Type B pancreatic cell (in vitro differentiated cells): ENCODE results near the gene PROCA1. TPM values are rescaled to one million over a fixed set of nuclear protein-coding genes. Genes with fewer than 3 reads are reported as not detected.

Experiments used
- DNase-seq: peaks from one replicate; pipeline ENCODE4 v3.0.0; 2021; ENCODE audit warnings: mixed read lengths; ENCODE audit not compliant: unreplicated experiment; ENCODE audit errors: extremely low spot score
- H3K27ac Mint-ChIP-seq: 2 replicates; pipeline ENCODE4 v1.8.0; 2021; ENCODE audit warnings: mild to moderate bottlenecking, mixed read lengths
- H3K27me3 Mint-ChIP-seq: 2 replicates; pipeline ENCODE4 v1.8.0; 2021; ENCODE audit warnings: mixed read lengths
- H3K36me3 Mint-ChIP-seq: 2 replicates; pipeline ENCODE4 v1.8.0; 2021; ENCODE audit warnings: mixed read lengths
- H3K4me1 Mint-ChIP-seq: one replicate; pipeline ENCODE4 v1.8.0; 2021; ENCODE audit warnings: mixed read lengths; ENCODE audit not compliant: unreplicated experiment
- H3K4me3 Mint-ChIP-seq: 2 replicates; pipeline ENCODE4 v1.8.0; 2021; ENCODE audit warnings: mild to moderate bottlenecking, mixed read lengths
- H3K9me3 Mint-ChIP-seq: 2 replicates; pipeline ENCODE4 v1.8.0; 2021; ENCODE audit warnings: mixed read lengths
- CTCF ChIP-seq: fragments of 200-600 bp; sonication (generic); conservative IDR thresholded peaks from 2 replicates; pipeline ENCODE4 v1.5.0; 2021; ENCODE audit warnings: antibody characterized with exemption, mild to moderate bottlenecking
- total RNA-seq: library from RNA; stranded (reverse); gene quantifications from 2 replicates; pipeline ENCODE4 v1.2.1, GENCODE V29; 2021; ENCODE audit warnings: low replicate concordance

PROCA1 gene
- total RNA-seq, 1 donor from 2014 or later: 9.2 TPM

- Mint-ChIP-seq H3K9me3 (no peaks in the 10 kb centered on the region), H3K4me1 (peaks cover 4% of the 10 kb centered on the region), H3K4me3 (peak overlapping the region; percentile 95), H3K27ac (peak overlapping the region; percentile 98), H3K27me3 (no peaks in the 10 kb centered on the region), H3K36me3 (peaks cover 3% of the 10 kb centered on the region)
- no peak for TF ChIP-seq CTCF
- DNase-seq: peak; percentile 80
These were observed 33.5 kb upstream of the PROCA1 start for GRCh38 chr17:28744972-28745785.

- Mint-ChIP-seq H3K36me3 (peaks cover 4% of the 10 kb centered on the region), H3K4me1 (no peaks in the 10 kb centered on the region), H3K27me3 (no peaks in the 10 kb centered on the region), H3K9me3 (no peaks in the 10 kb centered on the region), H3K4me3 (peak overlapping the region; percentile 95), H3K27ac (peak overlapping the region; percentile 98)
- DNase-seq: peak; percentile 89
- TF ChIP-seq CTCF: no peak
These were observed 32.6 kb upstream of the PROCA1 start for GRCh38 chr17:28744104-28744971.

GRCh38 chr17:28743243-28744103 is 31.8 kb upstream of the PROCA1 start, which contains the start of gene TRAF4:
Gene TRAF4, plus strand, starts transcription at chr17:28744011. Its CDS starts 102 bp downstream, at chr17:28744113.
- TF ChIP-seq CTCF: peak; percentile 38
- Mint-ChIP-seq H3K36me3 (peaks cover 4% of the 10 kb centered on the region), H3K9me3 (no peaks in the 10 kb centered on the region), H3K4me1 (peaks cover under 1% of the 10 kb centered on the region), H3K27ac (peak within 1 kb of the TSS; percentile 99), H3K27me3 (no peaks in the 10 kb centered on the region), H3K4me3 (peak within 1 kb of the TSS; percentile 95)
- DNase-seq: peak; percentile 85

- no peaks in the 10 kb centered on the region for H3K27me3 Mint-ChIP-seq
- H3K9me3 Mint-ChIP-seq: no peaks in the 10 kb centered on the region
- H3K4me3 Mint-ChIP-seq: no peak overlapping the region
- DNase-seq: no peak
- H3K36me3 Mint-ChIP-seq: peaks cover 10% of the 10 kb centered on the region
- H3K27ac Mint-ChIP-seq: peak overlapping the region; percentile 99
- TF ChIP-seq CTCF: no peak
- peaks cover 6% of the 10 kb centered on the region for H3K4me1 Mint-ChIP-seq
These were observed 30.0 kb upstream of the PROCA1 start for GRCh38 chr17:28741358-28742349.
